HepG2 (cell line): Measurements from ENCODE around the gene ABL2. TPM values are rescaled to one million over a fixed set of nuclear protein-coding genes. Genes with fewer than 3 reads are reported as not detected.

ENCODE experiments used
- ATF4 ChIP-seq, 2 experiments: fragments of 450-650 bp in 1 of 2; sonication (generic) in 1 of 2; formaldehyde crosslinking; IDR thresholded peaks; 2 replicates each; pipeline versions ENCODE4 v1.5.0 to v1.8.0; 2020 to 2022; ENCODE audit warnings: mild to moderate bottlenecking in 1 of 2, missing genetic modification reagents in 1 of 2
- CREBL2 ChIP-seq: sonication (generic); formaldehyde crosslinking; IDR thresholded peaks from 2 replicates; pipeline ENCODE4 v1.8.1; 2023; ENCODE audit warnings: missing genetic modification reagents, mild to moderate bottlenecking, borderline replicate concordance
- FOSL2 ChIP-seq: sonication (generic); formaldehyde crosslinking; IDR thresholded peaks from 2 replicates; pipeline ENCODE4 v1.4.0; 2020; ENCODE audit warnings: missing genetic modification reagents
- GFI1 ChIP-seq: sonication (generic); formaldehyde crosslinking; IDR thresholded peaks from 2 replicates; pipeline ENCODE4 v1.5.0; 2020; ENCODE audit warnings: missing genetic modification reagents, mild to moderate bottlenecking, borderline replicate concordance
- GTF2F1 ChIP-seq: fragments of 150-350 bp; IDR thresholded peaks from 2 replicates; pipeline ENCODE4 v1.6.1; 2014; ENCODE audit warnings: low read length
- HDAC2 ChIP-seq: sonication (generic); formaldehyde crosslinking; IDR thresholded peaks from 2 replicates; pipeline ENCODE4 v1.4.0; 2020; ENCODE audit warnings: missing genetic modification reagents
- HNRNPLL ChIP-seq: fragments of 200-400 bp; formaldehyde crosslinking; IDR thresholded peaks from 2 replicates; pipeline ENCODE4 v1.6.1; 2017; ENCODE audit warnings: mild to moderate bottlenecking, low read depth, low read length; ENCODE audit not compliant: poor library complexity, severe bottlenecking
- HOXA3 ChIP-seq: sonication (generic); formaldehyde crosslinking; IDR thresholded peaks from 2 replicates; pipeline ENCODE4 v1.5.0; 2020; ENCODE audit warnings: missing genetic modification reagents
- LCORL ChIP-seq, 2 experiments: fragments of 450-650 bp in 1 of 2; sonication (generic) in 1 of 2; formaldehyde crosslinking in 1 of 2; IDR thresholded peaks; 2 replicates each; pipeline versions ENCODE4 v1.5.0 to v1.6.1; 2017 to 2020; ENCODE audit warnings: antibody characterized with exemption in 1 of 2, missing genetic modification reagents in 1 of 2
- NR2C2 ChIP-seq: sonication (generic); formaldehyde crosslinking; IDR thresholded peaks from 2 replicates; pipeline ENCODE4 v1.4.0; 2020; ENCODE audit warnings: missing genetic modification reagents, mild to moderate bottlenecking, moderate library complexity, borderline replicate concordance
- NR2F1 ChIP-seq, 2 experiments: fragments of 450-650 bp in 1 of 2; formaldehyde crosslinking in 1 of 2; IDR thresholded peaks; 2 replicates each; pipeline versions ENCODE4 v1.5.0 to v1.6.1; 2016 to 2020; ENCODE audit warnings: mild to moderate bottlenecking in 1 of 2, missing compliant biosample characterization in 1 of 2, missing genetic modification reagents in 1 of 2, moderate library complexity in 1 of 2
- NR2F6 ChIP-seq, 2 experiments: IDR thresholded peaks; 2 replicates each; pipeline ENCODE4 v1.6.1; 2016; ENCODE audit warnings: antibody characterized with exemption in 1 of 2, mild to moderate bottlenecking in 1 of 2
- NRL ChIP-seq: sonication (generic); formaldehyde crosslinking; IDR thresholded peaks from 2 replicates; pipeline ENCODE4 v1.5.0; 2020; ENCODE audit warnings: missing genetic modification reagents, mild to moderate bottlenecking, moderate library complexity, borderline replicate concordance
- PPARG ChIP-seq: conservative IDR thresholded peaks from 2 replicates; pipeline ENCODE4 v1.6.1; 2016; ENCODE audit warnings: missing biosample characterization, missing genetic modification reagents
- RELA ChIP-seq: sonication (generic); formaldehyde crosslinking; IDR thresholded peaks from 2 replicates; pipeline ENCODE4 v1.4.0; 2020; ENCODE audit warnings: missing genetic modification reagents
- RFXAP ChIP-seq: sonication (generic); formaldehyde crosslinking; IDR thresholded peaks from 2 replicates; pipeline ENCODE4 v1.4.0; 2020; ENCODE audit warnings: missing genetic modification reagents, borderline replicate concordance
- RXRB ChIP-seq: IDR thresholded peaks from 2 replicates; pipeline ENCODE4 v1.6.1; 2016; ENCODE audit warnings: borderline replicate concordance, missing genetic modification reagents, missing compliant biosample characterization
- SALL1 ChIP-seq: sonication (generic); formaldehyde crosslinking; IDR thresholded peaks from 2 replicates; pipeline ENCODE4 v1.8.0; 2022; ENCODE audit warnings: mild to moderate bottlenecking, missing genetic modification reagents
- SOX5 ChIP-seq: IDR thresholded peaks from 2 replicates; pipeline ENCODE4 v1.6.1; 2016; ENCODE audit warnings: borderline replicate concordance
- SOX6 ChIP-seq, 2 experiments: fragments of 450-650 bp in 1 of 2; sonication (generic) in 1 of 2; formaldehyde crosslinking in 1 of 2; IDR thresholded peaks; 2 replicates each; pipeline versions ENCODE4 v1.4.0 to v1.6.1; 2017 to 2020; ENCODE audit warnings: antibody characterized with exemption in 1 of 2, mild to moderate bottlenecking in 1 of 2, missing genetic modification reagents in 1 of 2
- TCF7 ChIP-seq: sonication (generic); IDR thresholded peaks from 2 replicates; pipeline ENCODE4 v1.6.1; 2016; ENCODE audit warnings: antibody characterized with exemption, low read depth
- ZEB1 ChIP-seq: IDR thresholded peaks from 2 replicates; pipeline ENCODE4 v1.6.1; 2012; ENCODE audit warnings: mild to moderate bottlenecking, low read depth, inconsistent platforms; ENCODE audit not compliant: insufficient replicate concordance
- ZNF570 ChIP-seq: sonication (generic); formaldehyde crosslinking; IDR thresholded peaks from 2 replicates; pipeline ENCODE4 v1.4.0; 2020; ENCODE audit warnings: mild to moderate bottlenecking, missing genetic modification reagents, borderline replicate concordance
- ZNF7 ChIP-seq: IDR thresholded peaks from 2 replicates; pipeline ENCODE4 v1.6.1; 2016; ENCODE audit warnings: missing biosample characterization, missing genetic modification reagents
- ZNF746 ChIP-seq: sonication (generic); formaldehyde crosslinking; IDR thresholded peaks from 2 replicates; pipeline ENCODE4 v1.8.0; 2022; ENCODE audit warnings: mild to moderate bottlenecking, missing genetic modification reagents
- ZNF747 ChIP-seq: sonication (generic); formaldehyde crosslinking; IDR thresholded peaks from 2 replicates; pipeline ENCODE4 v1.8.1; 2023; ENCODE audit warnings: missing genetic modification reagents, mild to moderate bottlenecking, borderline replicate concordance
- ZNF780A ChIP-seq: sonication (generic); formaldehyde crosslinking; IDR thresholded peaks from 2 replicates; pipeline ENCODE4 v1.8.0; 2022; ENCODE audit warnings: mild to moderate bottlenecking, missing genetic modification reagents, moderate library complexity
- polyA plus RNA-seq, 8 experiments: library from polyadenylated mRNA; depleted of rRNA in 3 of 8; stranded (reverse) in 7 of 8; unstranded in 1 of 8; fragments of >200 nt; fragmentation: Illumina TruSeq in 4 of 8; extraction: Trizol in 4 of 8; gene quantifications; 2 replicates each; pipeline versions ENCODE4 v1.2.1 to v1.2.3, GENCODE V29; 2011 to 2016; ENCODE audit warnings: low read depth in 4 of 8, missing spikeins in 1 of 8, mixed read lengths in 1 of 8; ENCODE audit not compliant: insufficient read depth in 1 of 8
- total RNA-seq, 5 experiments: library from RNA; depleted of rRNA; stranded (reverse); fragments of >200 nt; fragmentation: Illumina TruSeq; extraction: Trizol; gene quantifications; 2 replicates each; pipeline ENCODE4 v1.2.3, GENCODE V29; 2016; ENCODE audit warnings: low read depth in 1 of 5
- TF ChIP-seq, protein P1 (sequence below): sonication (generic); formaldehyde crosslinking; IDR thresholded peaks from 2 replicates; pipeline ENCODE4 v1.4.0; 2020; ENCODE audit warnings: missing genetic modification reagents

Gene ABL2
- total and polyA plus RNA-seq, 2 of the 13 experiments (the other 11 are each of a cell fraction or from before 2014, with no cell fraction given) = 5.8 to 6.0 TPM

- TF ChIP-seq RELA (CRISPR knock-in tag) = no peak
- peak; percentile 87 for TF ChIP-seq RXRB (CRISPR knock-in tag)
- TF ChIP-seq ATF4 (CRISPR knock-in tag; IDR thresholded peaks at IDR 0.05) = peak in 1 of 2 experiments; percentile 64; a peak in 2 of 4 replicates
- TF ChIP-seq ZNF780A (CRISPR knock-in tag) = peak; percentile 64; the same call in 1 of the 2 replicates
- TF ChIP-seq PPARG = peak; percentile 96
- TF ChIP-seq ZNF7 (CRISPR knock-in tag) = no peak
- TF ChIP-seq ZNF570 = no peak
- peak; percentile 91 for TF ChIP-seq NR2F6 (IDR thresholded peaks at IDR 0.05)
- peak; percentile 90 for TF ChIP-seq NR2F6 (CRISPR knock-in tag; IDR thresholded peaks at IDR 0.05)
- no peak for TF ChIP-seq ZNF747
- TF ChIP-seq GTF2F1 = no peak
- TF ChIP-seq SALL1 (CRISPR knock-in tag) = peak; percentile 71; the same call in 1 of the 2 replicates
- TF ChIP-seq NRL (CRISPR knock-in tag) = no peak
- peak; percentile 52; the same call in 1 of the 2 replicates for TF ChIP-seq TCF7
- TF ChIP-seq GFI1 = peak; percentile 67
- peak; percentile 11; the same call in 1 of the 2 replicates for TF ChIP-seq HOXA3 (CRISPR knock-in tag)
- peak; percentile 78 for TF ChIP-seq ZEB1
- peak; percentile 22; the same call in 1 of the 2 replicates for TF ChIP-seq FOSL2 (CRISPR knock-in tag)
- TF ChIP-seq, protein P1, sequence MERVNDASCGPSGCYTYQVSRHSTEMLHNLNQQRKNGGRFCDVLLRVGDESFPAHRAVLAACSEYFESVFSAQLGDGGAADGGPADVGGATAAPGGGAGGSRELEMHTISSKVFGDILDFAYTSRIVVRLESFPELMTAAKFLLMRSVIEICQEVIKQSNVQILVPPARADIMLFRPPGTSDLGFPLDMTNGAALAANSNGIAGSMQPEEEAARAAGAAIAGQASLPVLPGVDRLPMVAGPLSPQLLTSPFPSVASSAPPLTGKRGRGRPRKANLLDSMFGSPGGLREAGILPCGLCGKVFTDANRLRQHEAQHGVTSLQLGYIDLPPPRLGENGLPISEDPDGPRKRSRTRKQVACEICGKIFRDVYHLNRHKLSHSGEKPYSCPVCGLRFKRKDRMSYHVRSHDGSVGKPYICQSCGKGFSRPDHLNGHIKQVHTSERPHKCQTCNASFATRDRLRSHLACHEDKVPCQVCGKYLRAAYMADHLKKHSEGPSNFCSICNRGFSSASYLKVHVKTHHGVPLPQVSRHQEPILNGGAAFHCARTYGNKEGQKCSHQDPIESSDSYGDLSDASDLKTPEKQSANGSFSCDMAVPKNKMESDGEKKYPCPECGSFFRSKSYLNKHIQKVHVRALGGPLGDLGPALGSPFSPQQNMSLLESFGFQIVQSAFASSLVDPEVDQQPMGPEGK (CRISPR knock-in tag) = peak; percentile 64; the same call in 1 of the 2 replicates
- TF ChIP-seq LCORL (IDR thresholded peaks at IDR 0.05) = no peak
- peak; percentile 64; the same call in 1 of the 2 replicates for TF ChIP-seq LCORL (CRISPR knock-in tag; IDR thresholded peaks at IDR 0.05)
- peak; percentile 63; the same call in 1 of the 2 replicates for TF ChIP-seq NR2C2 (CRISPR knock-in tag)
- peak; percentile 53; the same call in 1 of the 2 replicates for TF ChIP-seq RFXAP (CRISPR knock-in tag)
- 0 out of 2 replicates have a peak, but pooled peaks have one; percentile 24 for TF ChIP-seq ZNF746 (CRISPR knock-in tag)
- TF ChIP-seq NR2F1 (CRISPR knock-in tag; IDR thresholded peaks at IDR 0.05) = peak; percentile 53 to 85
- TF ChIP-seq SOX6 (IDR thresholded peaks at IDR 0.05) = no peak
- TF ChIP-seq SOX6 (CRISPR knock-in tag; IDR thresholded peaks at IDR 0.05) = peak; percentile 58; the same call in 1 of the 2 replicates
- no peak for TF ChIP-seq HNRNPLL
- no peak for TF ChIP-seq CREBL2 (CRISPR knock-in tag)
- peak; percentile 44; the same call in 1 of the 2 replicates for TF ChIP-seq SOX5 (CRISPR knock-in tag)
- peak; percentile 45; the same call in 1 of the 2 replicates for TF ChIP-seq HDAC2 (CRISPR knock-in tag)
These were observed 139.5 kb downstream of the ABL2 start (continued) for GRCh38 chr1:179089827-179090482.
